Breast epithelium (tissue), 4 donors: ENCODE data around the gene SLC6A14. TPM values are rescaled to one million over a fixed set of nuclear protein-coding genes. Genes with fewer than 3 reads are reported as not detected.

Source experiments
- DNase-seq, 2 donors: peaks; one replicate each; pipeline ENCODE4 v3.0.0-alpha.2; 2019; ENCODE audit warnings: low spot score in 2 of 2
- H3K27ac ChIP-seq, 2 donors: fragments of 200-600 bp; sonication (generic) in 1 of 2; one replicate each; pipeline ENCODE4 v1.5.1; 2016 to 2019; ENCODE audit warnings: mild to moderate bottlenecking in 1 of 2
- H3K27me3 ChIP-seq, 2 donors: fragments of 200-600 bp; sonication (generic) in 1 of 2; one replicate each; pipeline versions ENCODE4 v1.5.1 to v1.6.0; 2017 to 2019; ENCODE audit warnings: control low read depth in 1 of 2, mild to moderate bottlenecking in 1 of 2
- H3K36me3 ChIP-seq: fragments of 200-600 bp; one replicate; pipeline ENCODE4 v1.5.1; 2019
- H3K4me1 ChIP-seq, 2 donors: fragments of 200-600 bp; sonication (generic); one replicate each; pipeline ENCODE4 v1.5.1; 2016 to 2019; ENCODE audit warnings: control low read depth in 1 of 2
- H3K4me3 ChIP-seq, 3 donors: fragments of 200-600 bp; sonication (generic); 1 replicate in 2 of 3; 2 replicates in 1 of 3; pipeline ENCODE4 v1.5.1; 2016 to 2019; ENCODE audit warnings: mild to moderate bottlenecking in 3 of 3, moderate library complexity in 2 of 3
- H3K9me3 ChIP-seq, 2 donors: fragments of 200-600 bp; sonication (generic) in 1 of 2; one replicate each; pipeline ENCODE4 v1.5.1; 2016 to 2019; ENCODE audit warnings: control low read depth in 1 of 2
- CTCF ChIP-seq, 3 donors: fragments of 450-650 bp; IDR thresholded peaks; one replicate each; pipeline ENCODE4 v1.5.1; 2016 to 2017; ENCODE audit warnings: antibody characterized with exemption in 3 of 3, mild to moderate bottlenecking in 3 of 3, moderate library complexity in 3 of 3
- POLR2A ChIP-seq: fragments of 450-650 bp; IDR thresholded peaks from one replicate; pipeline ENCODE4 v1.6.1; 2016; ENCODE audit warnings: antibody characterized with exemption, mild to moderate bottlenecking, moderate library complexity
- POLR2AphosphoS5 ChIP-seq, 3 donors: sonication (generic); formaldehyde crosslinking; IDR thresholded peaks; one replicate each; pipeline ENCODE4 v1.6.1; 2017; ENCODE audit warnings: antibody characterized with exemption in 3 of 3
- intact Hi-C: fragments of 100-400 bp; cut with DNase I; formaldehyde crosslinking; loops from one replicate; pipeline ENCODE4 v1.15.1; 2023; ENCODE audit warnings: low total_unique reads
- total RNA-seq, 3 donors: library from RNA; depleted of rRNA; stranded (reverse); fragments of >200 nt; gene quantifications; one replicate each; pipeline ENCODE4 v1.1.0, GENCODE V29; 2016

Gene SLC6A14
- total RNA-seq, 3 donors from 2014 or later: 6.2 to 17.9 TPM; not detected in 1

GRCh38 chrX:116417214-116417613 is 19.2 kb upstream of the SLC6A14 start:
- H3K4me1 ChIP-seq: no peaks in the 10 kb centered on the region
- peaks cover 0 to 9% of the 10 kb centered on the region in 2 donors for H3K27me3 ChIP-seq
- H3K4me3 ChIP-seq: no peak overlapping the region
- no peaks in the 10 kb centered on the region for H3K36me3 ChIP-seq
- peak in 1 of 2 donors; percentile 18 for DNase-seq
- intact Hi-C loops: no loop called here
- no peak for TF ChIP-seq POLR2A
- no peak for TF ChIP-seq POLR2AphosphoS5 (IDR thresholded peaks at IDR 0.05)
- TF ChIP-seq CTCF (IDR thresholded peaks at IDR 0.05): no peak
- no peaks in the 10 kb centered on the region for H3K9me3 ChIP-seq
- no peak overlapping the region for H3K27ac ChIP-seq

GRCh38 chrX:116417968-116418367 is 18.4 kb upstream of the SLC6A14 start:
- TF ChIP-seq CTCF (IDR thresholded peaks at IDR 0.05) (no peak), POLR2AphosphoS5 (IDR thresholded peaks at IDR 0.05) (no peak), POLR2A (no peak)
- Histone ChIP-seq H3K4me3 (no peak overlapping the region), H3K27ac (no peak overlapping the region), H3K4me1 (no peaks in the 10 kb centered on the region), H3K36me3 (no peaks in the 10 kb centered on the region), H3K9me3 (no peaks in the 10 kb centered on the region), H3K27me3 (peaks cover 0 to 9% of the 10 kb centered on the region in 2 donors)
- intact Hi-C loops: no loop called here
- DNase-seq: no peak

- Histone ChIP-seq H3K36me3 (no peaks in the 10 kb centered on the region), H3K9me3 (no peaks in the 10 kb centered on the region), H3K4me3 (no peak overlapping the region), H3K4me1 (no peaks in the 10 kb centered on the region), H3K27ac (no peak overlapping the region), H3K27me3 (peaks cover 0 to 13% of the 10 kb centered on the region in 2 donors)
- DNase-seq: no peak
- intact Hi-C loops: no loop called here
- TF ChIP-seq CTCF (IDR thresholded peaks at IDR 0.05) (no peak), POLR2AphosphoS5 (IDR thresholded peaks at IDR 0.05) (no peak), POLR2A (no peak)
Observed at GRCh38 chrX:116427978-116428377, 8.4 kb upstream of the SLC6A14 start.

- no peak for DNase-seq
- H3K4me1 ChIP-seq: no peaks in the 10 kb centered on the region
Observed at GRCh38 chrX:116435597-116435996, 809 bp upstream of the SLC6A14 start.

GRCh38 chrX:116449156-116449555 is 12.8 kb downstream of the SLC6A14 start:
- intact Hi-C loops: no loop called here
- no peak for TF ChIP-seq POLR2AphosphoS5 (IDR thresholded peaks at IDR 0.05)
- no peak for TF ChIP-seq POLR2A
- no peak for TF ChIP-seq CTCF (IDR thresholded peaks at IDR 0.05)
- H3K4me3 ChIP-seq: no peak overlapping the region

More at GRCh38 chrX:116435597-116435996, 809 bp upstream of the SLC6A14 start:
- TF ChIP-seq POLR2AphosphoS5 (IDR thresholded peaks at IDR 0.05): no peak
- TF ChIP-seq CTCF (IDR thresholded peaks at IDR 0.05): no peak
- no peak for TF ChIP-seq POLR2A
- Histone ChIP-seq H3K36me3 (no peaks in the 10 kb centered on the region), H3K4me3 (no peak overlapping the region), H3K27ac (peak overlapping the region; percentile 53 to 74), H3K27me3 (peaks cover 0 to 4% of the 10 kb centered on the region in 2 donors), H3K9me3 (no peaks in the 10 kb centered on the region)
- intact Hi-C loops: no loop called here

More at GRCh38 chrX:116449156-116449555, 12.8 kb downstream of the SLC6A14 start:
- Histone ChIP-seq H3K27ac (no peak overlapping the region), H3K36me3 (no peaks in the 10 kb centered on the region), H3K4me1 (no peaks in the 10 kb centered on the region), H3K27me3 (no peaks in the 10 kb centered on the region), H3K9me3 (no peaks in the 10 kb centered on the region)
- DNase-seq: no peak
